GM11168 (cell line): ENCODE results near the gene DUOX2.

Experiments used
- in situ Hi-C: fragments of 300-500 bp; cut with MboI; formaldehyde crosslinking; loops from one replicate; pipeline ENCODE4 v1.12.0; 2022; ENCODE audit warnings: low sequenced_read_pairs; ENCODE audit not compliant: unreplicated experiment

The DUOX2 gene

DNA sequence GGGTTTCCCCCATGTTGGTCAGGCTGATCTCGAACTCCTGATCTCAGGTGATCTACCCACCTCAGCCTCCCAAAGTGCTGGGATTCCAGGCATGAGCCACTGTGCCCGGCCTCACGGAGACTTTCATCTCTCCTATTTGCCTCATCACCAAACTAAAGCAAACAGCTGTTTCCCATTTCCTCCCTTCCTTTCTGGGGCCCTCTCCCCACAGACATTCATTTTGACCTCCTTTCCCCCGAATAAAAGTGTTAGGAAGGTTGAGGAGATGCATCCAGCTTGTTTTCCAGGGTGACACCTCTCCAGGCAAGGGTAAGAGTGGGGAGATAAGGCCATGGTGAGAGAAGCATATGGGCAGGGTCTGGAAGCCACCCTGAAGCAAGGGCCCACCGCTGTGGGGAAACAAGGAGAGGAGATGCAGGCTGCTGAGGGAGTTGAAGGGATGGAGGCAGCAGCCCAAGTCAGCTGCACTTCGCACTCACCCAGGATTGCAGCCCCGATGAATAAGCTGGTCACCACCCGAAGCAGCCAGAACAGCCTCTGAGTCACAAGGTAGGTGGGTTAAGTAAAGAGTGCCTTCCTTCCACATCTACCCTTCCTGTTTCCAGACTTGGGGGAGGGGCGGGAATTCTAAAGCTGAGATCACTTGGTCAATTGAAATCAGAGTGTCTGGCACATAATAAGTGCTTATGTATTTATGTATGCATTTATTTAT is 7.9 kb upstream of the DUOX2 start:
- in situ Hi-C loops: no loop called here

DNA sequence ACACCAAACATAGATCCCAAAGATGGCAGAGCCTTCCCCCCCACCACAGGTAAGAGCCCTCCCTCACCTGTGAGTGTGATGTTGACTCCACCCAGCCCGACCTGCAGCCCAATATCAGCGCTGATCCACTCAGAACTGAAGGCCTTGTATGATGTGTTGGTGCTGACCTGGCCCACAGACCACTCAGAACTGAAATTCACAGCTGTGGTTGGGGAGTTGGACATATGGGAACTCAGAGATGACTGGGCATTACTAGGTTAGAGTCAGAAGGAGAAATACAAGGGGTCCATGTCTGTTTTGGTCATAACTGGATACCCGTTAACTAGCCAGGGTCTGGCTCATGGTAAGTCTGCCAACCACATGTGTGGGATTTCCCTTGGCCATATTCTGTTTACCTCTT is 7.0 kb upstream of the DUOX2 start:
- in situ Hi-C loops: no loop called here

DNA sequence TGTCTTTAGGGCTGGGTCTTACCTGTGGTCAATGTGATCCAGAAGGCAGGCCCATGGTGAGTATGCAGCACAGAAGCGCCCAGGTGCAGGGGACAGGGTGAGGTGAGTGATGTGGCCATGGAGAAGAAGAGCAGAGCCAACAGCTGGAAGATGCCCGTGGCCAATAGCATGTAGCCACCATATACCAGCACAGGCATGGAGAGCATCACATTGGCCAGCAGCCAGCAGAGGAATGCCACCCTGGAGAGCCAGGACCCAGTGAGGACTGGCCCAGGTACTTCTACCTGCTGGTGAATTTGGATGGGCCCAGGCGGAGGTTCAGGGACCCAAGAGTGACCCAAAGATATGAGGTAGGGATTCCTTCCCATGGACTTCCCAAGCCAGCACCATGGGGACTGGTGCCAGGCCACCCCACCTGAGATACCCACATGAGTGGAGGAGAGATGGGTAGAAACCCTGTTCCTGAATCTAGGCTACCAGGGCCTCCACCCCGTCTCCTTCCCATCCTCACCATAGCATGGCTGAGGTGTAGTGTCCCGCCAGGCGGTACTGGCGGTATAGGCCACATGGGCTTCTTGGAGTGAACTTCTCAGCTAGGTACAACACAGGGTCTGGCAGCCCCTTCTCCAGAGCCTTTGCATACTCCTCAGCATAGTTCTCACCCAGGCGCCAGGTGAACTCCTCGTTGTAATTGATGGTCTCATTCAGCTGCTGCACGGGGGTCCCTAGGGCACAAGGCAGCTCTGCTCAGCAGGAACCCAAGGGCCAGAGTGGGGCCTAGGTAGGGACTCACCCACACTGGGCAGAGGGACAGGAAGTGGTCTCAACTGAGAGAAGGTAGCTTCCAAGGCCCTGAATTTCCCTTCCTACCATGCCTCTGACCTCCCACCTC is 6.4 kb upstream of the DUOX2 start:
- in situ Hi-C loops: no loop called here

DNA sequence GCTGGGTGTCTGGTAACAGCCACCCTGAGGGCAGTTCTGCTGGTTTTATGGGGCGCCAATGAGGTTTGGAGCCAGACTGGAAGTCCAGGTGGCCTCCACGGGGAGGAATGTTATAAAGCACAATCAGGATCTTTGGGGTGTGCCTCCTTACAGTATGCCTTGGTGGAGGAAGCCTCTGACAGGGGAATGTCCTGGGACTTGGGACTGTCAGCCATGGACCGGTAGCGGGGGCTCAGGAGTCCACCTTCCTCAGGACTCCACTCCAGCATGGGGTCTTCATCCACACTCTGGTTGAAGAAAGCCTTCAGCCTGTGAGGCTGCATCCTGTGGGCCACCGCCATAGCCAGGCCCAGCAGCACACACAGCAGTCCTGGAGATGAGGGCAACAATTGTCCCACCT is 5.0 kb upstream of the DUOX2 start:
- in situ Hi-C loops: no loop called here

DNA sequence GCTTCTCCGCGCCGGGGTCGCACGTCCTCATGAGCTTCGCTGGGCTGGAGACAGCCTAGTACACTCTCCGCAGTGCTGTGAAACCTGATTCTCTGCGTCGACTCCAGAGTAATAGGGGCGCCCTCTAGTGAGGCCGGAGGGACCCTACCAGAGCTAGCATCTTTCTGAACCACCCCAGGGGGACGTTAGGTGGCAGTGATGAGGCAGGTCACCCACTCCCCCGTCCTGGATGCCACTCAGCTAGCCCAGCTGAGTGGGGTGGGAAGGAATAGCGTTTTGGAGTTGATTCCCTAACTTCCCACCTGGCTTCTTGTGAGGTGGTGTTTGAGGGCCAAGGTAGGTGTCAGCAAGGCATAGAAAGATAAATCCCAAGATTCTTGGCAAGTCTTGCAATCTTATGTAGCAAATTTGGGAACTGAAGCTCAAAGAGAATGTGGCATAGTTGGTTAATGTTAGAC is 4.2 kb upstream of the DUOX2 start:
- in situ Hi-C loops: no loop called here

DNA sequence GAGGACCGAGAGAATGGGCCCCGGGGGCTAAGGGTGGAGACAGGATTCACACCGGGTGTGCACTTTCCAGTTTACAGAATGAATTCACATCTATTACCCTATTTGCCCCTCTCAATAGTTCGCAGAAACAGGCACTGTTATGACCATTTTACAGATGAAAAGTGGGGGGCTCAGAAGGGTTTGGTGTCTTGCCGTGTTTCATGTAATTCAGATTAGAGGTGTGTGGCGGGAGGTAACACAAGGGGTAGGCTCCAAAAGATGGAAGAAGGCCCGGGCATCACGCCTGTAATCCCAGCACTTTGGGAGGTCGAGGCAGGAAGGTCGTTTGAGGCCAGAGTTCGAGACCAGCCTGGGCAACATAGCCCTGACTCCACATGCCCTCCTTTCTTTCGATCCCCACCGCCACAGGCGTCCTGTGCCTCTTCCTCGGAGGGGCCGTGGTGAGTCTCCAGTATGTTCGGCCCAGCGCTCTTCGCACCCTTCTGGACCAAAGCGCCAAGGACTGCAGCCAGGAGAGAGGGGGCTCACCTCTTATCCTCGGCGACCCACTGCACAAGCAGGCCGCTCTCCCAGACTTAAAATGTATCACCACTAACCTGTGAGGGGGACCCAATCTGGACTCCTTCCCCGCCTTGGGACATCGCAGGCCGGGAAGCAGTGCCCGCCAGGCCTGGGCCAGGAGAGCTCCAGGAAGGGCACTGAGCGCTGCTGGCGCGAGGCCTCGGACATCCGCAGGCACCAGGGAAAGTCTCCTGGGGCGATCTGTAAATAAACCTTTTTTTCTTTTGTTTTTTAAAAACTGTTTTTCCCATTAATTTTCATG is 3.5 kb upstream of the DUOX2 start:
- in situ Hi-C loops: no loop called here

DNA sequence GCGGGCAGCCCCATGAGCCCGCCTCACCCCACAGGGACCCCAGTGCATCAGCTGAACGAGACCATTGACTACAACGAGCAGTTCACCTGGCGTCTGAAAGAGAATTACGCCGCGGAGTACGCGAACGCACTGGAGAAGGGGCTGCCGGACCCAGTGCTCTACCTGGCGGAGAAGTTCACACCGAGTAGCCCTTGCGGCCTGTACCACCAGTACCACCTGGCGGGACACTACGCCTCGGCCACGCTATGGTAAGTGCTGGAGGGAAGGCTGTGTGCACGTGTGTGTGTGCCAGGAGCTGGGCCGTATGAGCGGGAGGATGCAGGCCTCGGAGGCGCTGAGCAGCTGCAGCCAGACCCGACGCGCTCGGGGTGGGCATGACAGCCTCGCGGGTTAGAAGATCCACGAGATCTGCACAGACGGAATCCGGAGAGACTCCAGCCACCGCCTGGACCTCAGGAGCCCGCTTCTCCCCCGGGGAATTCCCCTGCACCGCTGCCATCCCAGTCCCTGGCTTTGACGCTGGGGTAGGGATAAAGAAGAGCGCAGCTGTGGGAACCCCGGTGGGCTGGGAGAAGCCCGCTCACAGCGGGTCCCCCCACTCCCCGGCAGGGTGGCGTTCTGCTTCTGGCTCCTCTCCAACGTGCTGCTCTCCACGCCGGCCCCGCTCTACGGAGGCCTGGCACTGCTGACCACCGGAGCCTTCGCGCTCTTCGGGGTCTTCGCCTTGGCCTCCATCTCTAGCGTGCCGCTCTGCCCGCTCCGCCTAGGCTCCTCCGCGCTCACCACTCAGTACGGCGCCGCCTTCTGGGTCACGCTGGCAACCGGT is 2.7 kb upstream of the DUOX2 start:
- in situ Hi-C loops: no loop called here

DNA sequence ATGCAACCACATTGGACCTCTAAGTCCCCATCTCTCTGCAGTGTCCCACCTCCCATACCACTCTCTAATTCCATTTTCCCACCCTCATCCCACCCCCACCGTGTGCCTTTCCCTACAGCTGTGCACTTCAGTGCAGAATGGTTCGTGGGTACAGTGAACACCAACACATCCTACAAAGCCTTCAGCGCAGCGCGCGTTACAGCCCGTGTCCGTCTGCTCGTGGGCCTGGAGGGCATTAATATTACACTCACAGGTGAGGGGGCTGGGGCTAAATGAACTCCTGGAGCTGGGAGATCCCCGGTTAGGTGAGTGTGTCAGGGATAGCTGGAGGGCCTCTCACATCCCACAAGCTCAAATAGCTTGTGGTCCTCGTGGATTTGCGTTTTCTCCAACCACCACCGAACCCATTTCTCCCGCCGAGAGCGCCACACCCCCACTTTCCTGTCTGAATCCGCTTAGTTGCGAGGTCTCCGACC is 2.1 kb upstream of the DUOX2 start:
- in situ Hi-C loops: no loop called here

DNA sequence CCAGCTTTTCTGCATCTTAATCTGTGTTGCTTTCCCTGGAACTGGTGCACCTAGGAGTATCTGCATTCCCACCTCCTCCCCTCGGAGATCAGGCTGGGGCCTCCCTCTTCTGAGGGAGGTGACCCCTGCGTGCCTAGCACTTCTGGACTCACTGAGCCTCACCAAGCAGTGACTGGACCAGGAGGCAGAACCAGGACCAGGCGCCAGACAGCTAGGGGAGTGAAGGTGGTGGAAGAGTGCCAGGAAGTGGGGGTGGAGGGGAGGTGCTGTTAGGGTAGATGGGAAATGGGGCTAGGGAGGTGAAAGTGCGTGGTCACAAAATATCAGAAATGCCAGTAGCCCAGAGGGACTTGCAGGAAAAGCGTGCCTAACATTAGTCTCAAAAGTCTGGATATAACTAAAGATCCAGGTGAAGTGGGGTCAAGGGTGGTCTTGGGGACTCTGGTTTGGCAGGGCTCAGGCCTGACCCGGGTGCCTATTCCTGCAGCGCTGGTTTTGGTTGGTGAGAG is 1.4 kb upstream of the DUOX2 start:
- in situ Hi-C loops: no loop called here

DNA sequence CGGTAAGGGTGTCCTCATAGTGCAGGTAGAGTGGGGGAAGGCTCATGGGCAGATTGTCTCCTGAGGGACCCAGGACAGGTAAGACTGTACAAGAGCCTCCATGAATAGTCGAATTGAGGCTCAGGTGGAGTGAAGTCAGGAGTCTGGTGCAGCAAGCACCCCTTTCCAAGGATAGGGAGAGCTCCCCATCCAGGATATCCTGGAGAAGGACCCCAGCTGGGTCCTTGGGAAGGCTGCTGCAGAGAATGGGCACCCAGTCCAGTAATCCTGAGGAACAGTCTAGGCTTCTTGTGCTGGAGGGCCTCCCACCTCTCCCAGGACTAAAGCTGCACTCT is 746 bp upstream of the DUOX2 start:
- in situ Hi-C loops: no loop called here

DNA sequence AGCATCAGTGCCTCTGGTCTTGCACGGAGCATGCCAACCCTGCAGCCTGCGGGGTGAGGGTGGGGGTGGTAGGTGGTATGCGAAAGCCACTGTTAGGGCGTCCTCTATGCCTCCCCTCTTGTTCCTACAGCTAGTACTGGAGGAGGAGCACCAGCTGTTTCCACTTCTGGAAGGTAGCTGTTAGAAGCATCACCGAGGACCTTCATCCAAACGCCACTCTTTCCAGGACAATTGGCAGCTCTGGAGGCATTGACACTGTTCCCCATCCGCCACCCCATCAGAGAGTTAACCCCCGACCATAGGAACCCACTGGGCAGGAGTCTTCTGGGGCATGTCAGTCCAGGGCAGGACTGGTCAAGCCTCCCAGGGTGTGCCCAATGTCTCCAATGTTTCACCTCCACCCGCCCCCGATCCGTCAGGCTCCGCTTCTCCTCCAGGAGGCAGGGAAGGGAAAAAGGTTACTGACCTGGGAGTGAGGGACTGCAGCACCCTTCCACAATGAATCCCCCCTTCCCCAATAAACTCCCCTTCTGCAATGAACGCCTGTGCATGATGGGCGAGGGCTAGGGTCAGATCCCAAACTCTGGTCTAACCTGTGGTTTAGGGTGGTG is 487 bp downstream of the DUOX2 start:
- in situ Hi-C loops: no loop called here

DNA sequence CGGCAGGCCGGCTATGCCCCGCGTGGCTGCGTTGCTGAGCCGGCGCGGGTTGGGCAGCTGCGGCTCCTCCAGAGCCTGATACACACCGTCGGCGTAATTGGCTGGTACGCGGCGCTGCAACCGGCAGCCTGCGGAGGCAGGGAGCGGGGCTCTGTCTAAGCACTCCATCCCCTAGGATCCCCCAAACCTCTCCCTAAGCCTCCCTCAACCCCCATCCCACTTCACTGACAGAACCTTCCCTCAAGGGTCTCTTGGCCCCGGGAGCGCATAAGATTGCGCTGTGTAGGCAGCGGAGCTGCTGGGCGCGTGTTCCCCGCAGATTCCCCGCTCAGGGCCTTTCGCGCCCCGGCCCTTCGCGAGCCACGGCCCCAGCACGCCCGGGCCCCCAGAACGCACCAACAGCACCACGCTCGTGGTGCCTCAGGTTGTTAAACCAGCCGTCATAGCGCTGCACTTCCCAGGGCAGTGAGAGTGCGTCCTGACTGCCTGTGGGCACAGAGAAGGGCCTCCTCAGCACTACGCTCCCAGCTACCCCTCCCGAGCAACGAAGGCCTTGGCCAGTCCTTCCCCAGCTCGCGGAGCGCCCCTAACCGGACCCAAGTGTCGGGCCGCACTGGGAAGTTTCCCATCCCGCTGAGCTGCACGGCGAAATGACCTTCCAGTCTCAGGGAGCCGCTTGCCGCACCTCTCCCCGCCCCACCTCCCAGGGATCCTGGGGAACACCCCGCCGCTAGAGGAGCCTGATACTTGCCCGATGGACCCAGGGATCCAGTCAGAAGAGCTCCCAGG is 1.2 kb downstream of the DUOX2 start:
- in situ Hi-C loops: no loop called here

DNA sequence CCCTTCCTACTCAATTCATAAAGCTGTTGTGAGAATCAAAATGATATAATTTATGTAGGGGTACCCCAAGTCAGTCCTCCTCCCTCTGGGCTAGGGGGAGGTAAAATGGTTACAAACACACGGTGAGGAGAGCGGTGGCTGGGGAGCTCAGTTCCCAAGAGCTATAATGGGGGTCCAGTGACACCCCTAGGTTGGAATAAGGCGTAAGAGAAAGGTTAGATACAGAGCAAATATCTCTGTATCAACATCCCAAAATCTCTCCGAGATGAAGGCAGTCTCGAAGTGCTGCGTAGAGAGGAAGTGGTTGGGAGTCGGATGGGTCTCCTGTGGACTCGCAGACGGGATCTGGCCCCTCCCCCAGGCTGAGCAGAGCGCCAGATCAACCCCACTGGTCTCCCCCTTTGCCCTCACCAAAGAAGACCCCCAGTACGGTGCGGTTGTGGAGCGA is 1.8 kb downstream of the DUOX2 start:
- in situ Hi-C loops: no loop called here

DNA sequence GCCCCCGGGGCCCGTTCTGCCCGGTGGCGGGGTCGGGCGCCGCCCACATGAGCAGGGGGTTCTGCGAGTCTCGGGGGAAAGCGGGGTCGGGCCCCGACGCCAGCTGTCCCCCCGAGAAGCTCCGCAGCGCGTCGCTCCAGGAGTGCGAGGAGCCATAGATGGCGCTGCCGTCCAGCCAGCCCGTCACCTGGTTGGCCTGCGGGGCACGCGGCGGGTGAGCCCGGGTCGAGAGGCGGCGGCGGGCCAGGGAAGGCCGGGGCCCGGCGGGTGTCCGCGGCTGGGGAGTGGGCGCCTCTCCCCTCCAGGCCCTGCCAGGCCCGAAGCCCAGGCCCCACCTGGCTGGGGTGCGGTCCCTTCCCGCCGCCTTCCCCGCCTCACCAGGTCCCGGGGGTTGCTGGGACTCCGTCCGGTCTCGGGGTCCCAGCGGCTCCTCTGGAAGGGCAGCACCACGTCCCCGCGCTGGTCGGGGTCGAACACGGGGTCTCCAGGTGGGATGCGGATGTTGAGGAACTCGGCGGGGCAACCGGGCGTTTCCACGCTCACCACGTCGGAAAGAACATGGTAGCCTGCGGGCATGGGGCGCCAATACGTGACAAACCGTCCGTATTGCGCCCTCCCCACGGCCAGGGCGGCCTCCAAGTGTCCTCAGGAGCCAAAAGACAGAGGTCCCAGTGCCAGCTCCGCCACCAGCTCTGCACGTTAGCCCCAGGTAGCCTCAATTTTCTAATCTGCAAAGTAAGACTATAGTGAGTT is 2.4 kb downstream of the DUOX2 start:
- in situ Hi-C loops: no loop called here

DNA sequence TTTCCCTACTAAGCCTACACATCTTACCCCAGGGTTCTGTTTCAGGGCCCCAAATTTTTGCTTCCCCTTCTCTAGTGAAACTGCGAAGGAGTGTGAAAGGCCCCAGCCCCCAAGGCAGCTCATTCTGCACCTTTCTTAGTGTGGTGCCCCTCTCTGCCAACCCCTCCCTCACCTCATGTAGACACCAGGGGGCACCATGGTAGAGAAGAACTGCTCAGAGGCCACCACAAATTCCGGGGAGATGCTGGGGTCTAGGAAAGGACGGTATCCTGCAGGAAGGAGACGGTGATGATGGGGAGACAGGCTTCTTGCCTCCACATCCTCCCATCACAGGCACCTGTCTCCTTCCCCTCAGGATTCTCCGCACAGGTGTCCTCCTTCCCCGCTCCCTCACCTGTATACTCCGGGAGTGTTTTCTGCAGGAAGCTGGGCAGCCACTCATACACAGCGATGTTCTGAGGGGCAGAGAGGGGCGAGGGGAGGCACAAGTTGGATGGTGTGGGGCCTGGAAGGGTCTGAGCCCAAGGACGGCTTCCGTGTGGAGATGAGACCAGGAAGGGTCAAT is 3.6 kb downstream of the DUOX2 start:
- in situ Hi-C loops: no loop called here

DNA sequence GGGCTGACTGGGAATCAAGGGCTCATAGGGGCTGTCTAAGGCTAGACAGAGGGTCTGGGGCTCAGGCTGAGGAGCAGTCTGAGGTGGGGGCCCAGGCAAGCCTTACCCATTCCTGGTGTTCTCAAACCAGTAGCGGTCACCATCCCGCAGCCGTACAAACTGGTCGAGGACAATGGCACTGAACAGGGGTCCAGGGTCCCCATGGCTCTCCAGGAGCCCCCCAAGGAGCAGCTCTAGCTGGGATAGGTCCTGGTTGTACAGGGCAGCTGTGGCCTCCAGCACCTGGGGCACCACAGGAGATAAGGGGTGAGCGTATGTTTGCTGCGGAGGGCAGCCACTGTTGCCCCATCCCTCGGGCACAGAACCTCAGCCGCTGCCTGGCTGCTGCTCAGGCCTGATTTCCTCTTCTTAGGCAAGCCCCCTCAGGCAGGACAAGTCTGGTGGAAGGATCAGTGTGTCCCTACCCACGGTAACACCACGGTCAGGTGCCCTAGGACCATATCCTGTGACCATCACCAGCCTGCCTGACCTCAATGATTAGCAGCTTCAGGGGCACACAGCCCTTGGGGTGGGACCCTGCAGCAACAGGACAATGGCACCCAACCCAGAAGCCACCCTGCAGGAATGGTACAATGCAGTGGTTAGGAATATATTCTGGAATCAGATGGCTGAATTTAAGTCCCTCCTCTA is 5.9 kb downstream of the DUOX2 start:
- in situ Hi-C loops: no loop called here
